ENCODE data around the gene MOK. TPM values are rescaled to one million over a fixed set of nuclear protein-coding genes. Genes with fewer than 3 reads are reported as not detected.

The MOK gene
- total RNA-seq, 2 donors from 2014 or later = 60.3 to 102 TPM

DNA sequence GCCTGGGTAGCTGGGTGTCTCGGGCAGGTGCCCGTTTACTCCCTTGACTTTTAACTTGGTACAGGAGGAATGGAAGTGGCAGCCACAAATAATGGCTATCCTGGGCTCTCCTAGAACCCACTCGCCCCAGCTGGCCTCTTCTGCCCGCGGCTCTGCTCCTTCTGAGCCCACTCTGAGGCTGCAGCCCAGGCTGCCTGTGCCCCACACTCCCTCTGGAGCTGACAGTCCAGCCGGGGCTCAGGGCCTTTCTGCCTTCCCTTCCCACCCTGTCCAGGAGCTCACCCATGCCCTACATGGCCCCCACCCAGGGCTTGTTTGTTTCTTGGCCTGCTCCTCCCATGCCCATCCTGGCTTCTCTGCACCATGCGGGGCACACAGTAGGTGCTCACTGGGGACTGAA lies 30.2 kb upstream of the MOK start:
- H3K4me3 Mint-ChIP-seq = no peak overlapping the region
- H3K4me1 Mint-ChIP-seq = no peaks in the 10 kb centered on the region
- DNase-seq = no peak
- no peaks in the 10 kb centered on the region for H3K27me3 ChIP-seq (ENCODE audit: control insufficient read depth, insufficient read depth, low read length, poor library complexity, severe bottlenecking)
- H3K27me3 Mint-ChIP-seq (ENCODE audit: insufficient read depth) = no peaks in the 10 kb centered on the region
- H3K9me3 Mint-ChIP-seq = no peaks in the 10 kb centered on the region
- H3K9ac ChIP-seq (ENCODE audit: extremely low read depth, low read length, poor library complexity, severe bottlenecking) = no peak overlapping the region
- TF ChIP-seq, protein P1, sequence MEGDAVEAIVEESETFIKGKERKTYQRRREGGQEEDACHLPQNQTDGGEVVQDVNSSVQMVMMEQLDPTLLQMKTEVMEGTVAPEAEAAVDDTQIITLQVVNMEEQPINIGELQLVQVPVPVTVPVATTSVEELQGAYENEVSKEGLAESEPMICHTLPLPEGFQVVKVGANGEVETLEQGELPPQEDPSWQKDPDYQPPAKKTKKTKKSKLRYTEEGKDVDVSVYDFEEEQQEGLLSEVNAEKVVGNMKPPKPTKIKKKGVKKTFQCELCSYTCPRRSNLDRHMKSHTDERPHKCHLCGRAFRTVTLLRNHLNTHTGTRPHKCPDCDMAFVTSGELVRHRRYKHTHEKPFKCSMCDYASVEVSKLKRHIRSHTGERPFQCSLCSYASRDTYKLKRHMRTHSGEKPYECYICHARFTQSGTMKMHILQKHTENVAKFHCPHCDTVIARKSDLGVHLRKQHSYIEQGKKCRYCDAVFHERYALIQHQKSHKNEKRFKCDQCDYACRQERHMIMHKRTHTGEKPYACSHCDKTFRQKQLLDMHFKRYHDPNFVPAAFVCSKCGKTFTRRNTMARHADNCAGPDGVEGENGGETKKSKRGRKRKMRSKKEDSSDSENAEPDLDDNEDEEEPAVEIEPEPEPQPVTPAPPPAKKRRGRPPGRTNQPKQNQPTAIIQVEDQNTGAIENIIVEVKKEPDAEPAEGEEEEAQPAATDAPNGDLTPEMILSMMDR (conservative IDR thresholded peaks at IDR 0.05) = no peak
- H3K36me3 ChIP-seq (ENCODE audit: control insufficient read depth, insufficient read depth, low read length) = peaks cover 52% of the 10 kb centered on the region
- no peak overlapping the region for H3K27ac Mint-ChIP-seq
- no peaks in the 10 kb centered on the region for H3K4me1 ChIP-seq (ENCODE audit: control insufficient read depth, insufficient read depth, low read length)
- no peak overlapping the region for H3K4me3 ChIP-seq (ENCODE audit: low read length)
- H3K27ac ChIP-seq (ENCODE audit: low read depth, low read length) = no peak overlapping the region
- H3K36me3 Mint-ChIP-seq (ENCODE audit: low read depth) = peaks cover 64% of the 10 kb centered on the region
- no peaks in the 10 kb centered on the region for H3K9me3 ChIP-seq (ENCODE audit: control insufficient read depth, low read length)
- 89 to 97% methylated on average over 4 to 7 of the region's 7 CpGs for WGBS, 2 experiments (ENCODE audit: insufficient coverage in 1 of 2, insufficient read length in 1 of 2)

- Mint-ChIP-seq H3K27ac (peak overlapping the region; percentile 64), H3K4me3 (no peak overlapping the region), H3K9me3 (no peaks in the 10 kb centered on the region), H3K36me3 (ENCODE audit: low read depth) (peaks cover 64% of the 10 kb centered on the region), H3K27me3 (ENCODE audit: insufficient read depth) (no peaks in the 10 kb centered on the region), H3K4me1 (no peaks in the 10 kb centered on the region)
- no peaks in the 10 kb centered on the region for H3K4me1 ChIP-seq (ENCODE audit: control insufficient read depth, insufficient read depth, low read length)
- no peaks in the 10 kb centered on the region for H3K27me3 ChIP-seq (ENCODE audit: control insufficient read depth, insufficient read depth, low read length, poor library complexity, severe bottlenecking)
- no peak overlapping the region for H3K9ac ChIP-seq (ENCODE audit: extremely low read depth, low read length, poor library complexity, severe bottlenecking)
- TF ChIP-seq, protein P1 (conservative IDR thresholded peaks at IDR 0.05) = no peak
- WGBS, 2 experiments (ENCODE audit: insufficient coverage in 1 of 2, insufficient read length in 1 of 2) = 94 to 95% methylated on average over 5 to 12 of the region's 13 CpGs
- H3K27ac ChIP-seq (ENCODE audit: low read depth, low read length) = no peak overlapping the region
- no peaks in the 10 kb centered on the region for H3K9me3 ChIP-seq (ENCODE audit: control insufficient read depth, low read length)
- peaks cover 50% of the 10 kb centered on the region for H3K36me3 ChIP-seq (ENCODE audit: control insufficient read depth, insufficient read depth, low read length)
- H3K4me3 ChIP-seq (ENCODE audit: low read length) = no peak overlapping the region
- DNase-seq = no peak
These were observed 29.1 kb upstream of the MOK start for GRCh38 chr14:102333795-102334705.

DNA sequence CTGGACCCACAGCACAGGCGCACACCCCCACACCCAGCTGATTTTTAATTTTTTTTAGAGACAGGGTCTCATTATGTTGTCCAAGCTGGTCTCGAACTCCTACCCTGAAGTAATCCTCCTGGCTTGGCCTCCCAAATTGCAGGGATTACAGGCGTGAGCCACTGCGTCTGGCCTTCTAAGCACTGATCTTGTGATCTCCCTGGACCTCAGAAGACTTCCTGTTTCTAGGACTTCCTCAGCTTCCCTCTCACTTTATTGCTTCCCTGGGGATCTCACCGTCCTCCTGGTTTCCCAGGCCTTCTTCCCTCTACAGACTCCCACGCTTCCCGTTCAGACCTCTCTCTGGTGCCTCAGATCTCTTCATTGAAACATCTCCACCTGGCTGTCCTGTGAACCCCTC lies 28.4 kb upstream of the MOK start:
- peak overlapping the region; percentile 64 for H3K27ac Mint-ChIP-seq

More for the DNA sequence above, 28.4 kb upstream of the MOK start:
- Mint-ChIP-seq H3K9me3 (no peaks in the 10 kb centered on the region), H3K36me3 (ENCODE audit: low read depth) (peaks cover 58% of the 10 kb centered on the region), H3K27me3 (ENCODE audit: insufficient read depth) (no peaks in the 10 kb centered on the region), H3K4me1 (no peaks in the 10 kb centered on the region), H3K4me3 (no peak overlapping the region)
- H3K9me3 ChIP-seq (ENCODE audit: control insufficient read depth, low read length) = no peaks in the 10 kb centered on the region
- 93 to 97% methylated on average over 7 of the region's 7 CpGs for WGBS, 2 experiments (ENCODE audit: insufficient coverage in 1 of 2, insufficient read length in 1 of 2)
- no peak overlapping the region for H3K9ac ChIP-seq (ENCODE audit: extremely low read depth, low read length, poor library complexity, severe bottlenecking)
- H3K4me3 ChIP-seq (ENCODE audit: low read length) = no peak overlapping the region
- TF ChIP-seq, protein P1 (conservative IDR thresholded peaks at IDR 0.05) = no peak
- no peak overlapping the region for H3K27ac ChIP-seq (ENCODE audit: low read depth, low read length)
- H3K36me3 ChIP-seq (ENCODE audit: control insufficient read depth, insufficient read depth, low read length) = peaks cover 47% of the 10 kb centered on the region
- no peaks in the 10 kb centered on the region for H3K4me1 ChIP-seq (ENCODE audit: control insufficient read depth, insufficient read depth, low read length)
- DNase-seq = no peak
- no peaks in the 10 kb centered on the region for H3K27me3 ChIP-seq (ENCODE audit: control insufficient read depth, insufficient read depth, low read length, poor library complexity, severe bottlenecking)

All from endodermal cell (in vitro differentiated cells).